ENCODE results near the gene PLCD1.

The PLCD1 gene

GRCh38 chr3:38021196-38021595 is 8.2 kb downstream of the PLCD1 start:
- TF ChIP-seq CTCF (IDR thresholded peaks at IDR 0.05) = no peak

DNA sequence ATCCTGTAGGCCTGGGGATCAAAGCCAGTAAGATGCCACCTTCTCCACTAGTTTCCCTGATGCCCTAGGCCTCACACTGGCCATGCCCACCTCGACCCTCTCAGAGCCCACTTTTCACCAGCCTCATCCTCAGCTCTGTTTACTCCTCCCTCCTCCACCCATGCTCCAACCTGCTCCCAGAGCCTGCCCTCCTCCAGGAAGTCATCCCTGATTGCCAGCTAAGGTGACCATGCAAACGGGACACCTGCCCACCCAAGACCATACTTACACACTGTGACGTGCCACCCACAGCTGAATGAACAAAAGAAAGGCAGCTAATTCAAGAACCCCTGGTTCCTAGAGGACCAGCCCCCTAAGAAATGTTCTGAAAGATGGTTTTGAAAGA is 9.1 kb downstream of the PLCD1 start:
- TF ChIP-seq CTCF (IDR thresholded peaks at IDR 0.05) = no peak

GRCh38 chr3:38019658-38020341 is 9.6 kb downstream of the PLCD1 start:
- no peak for TF ChIP-seq CTCF (IDR thresholded peaks at IDR 0.05)

- TF ChIP-seq CTCF (IDR thresholded peaks at IDR 0.05) = no peak
These were observed 10.9 kb downstream of the PLCD1 start for GRCh38 chr3:38018296-38019266.

DNA sequence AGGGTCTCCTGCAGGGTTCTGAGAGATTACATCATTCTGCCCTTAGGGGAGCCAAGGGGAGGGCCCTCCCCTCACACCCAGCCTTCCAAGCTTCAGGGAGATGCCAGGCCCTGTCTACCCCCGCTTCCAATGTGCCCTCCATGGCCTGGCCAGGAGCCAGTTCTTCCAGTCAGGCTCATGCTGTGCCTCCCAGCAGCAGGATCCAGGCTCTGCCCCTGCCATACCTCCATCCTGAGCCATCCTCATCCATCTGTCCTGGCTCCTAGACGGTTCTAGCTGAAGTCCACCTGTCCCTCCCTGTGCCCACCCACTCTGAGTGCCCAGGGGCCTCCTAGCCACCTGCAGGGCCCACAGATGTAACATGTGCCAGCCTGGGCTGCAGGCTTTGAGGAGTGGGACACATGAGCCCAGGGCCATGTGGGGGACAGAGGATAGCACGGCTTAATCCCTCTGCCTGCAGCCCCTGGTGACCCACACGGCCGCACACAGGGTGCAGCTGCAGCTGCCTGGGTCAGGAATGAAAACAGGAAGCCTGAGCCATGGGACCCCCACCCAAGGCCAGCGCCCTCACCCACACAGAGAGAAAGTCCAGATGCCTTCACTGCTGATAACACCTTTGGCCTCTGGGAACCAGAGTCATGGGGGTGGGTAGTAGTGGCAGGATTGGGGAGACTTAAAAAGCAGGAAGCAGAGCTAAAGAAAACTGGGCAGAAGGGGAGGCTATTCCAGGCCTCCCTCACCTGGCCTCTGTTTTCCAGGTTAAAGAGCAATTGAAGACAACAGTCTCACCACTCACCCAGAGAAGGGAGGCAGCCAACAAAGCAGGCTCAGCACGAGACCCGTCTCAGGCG is 11.8 kb downstream of the PLCD1 start:
- no peak for TF ChIP-seq CTCF (IDR thresholded peaks at IDR 0.05)

DNA sequence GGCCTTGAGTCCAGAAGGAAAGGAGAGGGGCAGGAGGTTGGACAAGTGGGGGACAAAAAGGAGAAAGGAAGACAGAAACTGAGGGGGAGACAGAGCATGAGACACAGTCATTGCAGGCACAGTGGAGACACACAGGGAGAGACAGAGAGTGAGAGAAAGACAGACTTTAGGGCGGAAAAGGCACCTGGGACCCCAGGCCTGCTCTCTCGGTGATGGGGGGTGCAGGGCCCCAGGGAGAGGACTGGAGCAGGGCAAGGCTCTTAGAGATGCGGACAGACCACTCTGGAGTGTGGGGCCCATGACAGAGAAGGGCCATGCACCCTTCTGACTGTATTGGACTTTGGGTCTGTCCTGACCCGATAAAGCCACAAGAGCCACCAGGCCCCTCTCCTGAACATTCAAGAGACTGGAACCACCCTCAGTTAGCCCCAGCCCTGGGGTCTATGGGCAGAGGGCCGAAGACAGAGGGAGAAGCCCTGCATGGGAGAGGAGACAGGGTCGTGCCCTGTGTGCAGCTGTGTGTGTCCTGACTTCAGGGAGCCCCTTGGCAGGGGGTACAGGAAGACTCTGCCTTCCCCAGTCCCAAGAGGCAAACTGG is 12.5 kb downstream of the PLCD1 start:
- no peak for TF ChIP-seq CTCF (IDR thresholded peaks at IDR 0.05)

GRCh38 chr3:38016410-38016809 is 13.0 kb downstream of the PLCD1 start:
- no peak for TF ChIP-seq CTCF (IDR thresholded peaks at IDR 0.05)
